Measurements from ENCODE around the gene SLC16A4.

Gene SLC16A4

GRCh38 chr1:110339407-110340206 is 51.2 kb downstream of the SLC16A4 start:
- DNase-seq (peak; percentile 43), ATAC-seq (replicated peaks) (no peak)
- H3K9me3 Mint-ChIP-seq, result no peaks in the 10 kb centered on the region
- H3K4me1 Mint-ChIP-seq, result peaks cover 35 to 40% of the 10 kb centered on the region in 2 donors
- H3K36me3 Mint-ChIP-seq, result peaks cover 21 to 40% of the 10 kb centered on the region in 2 donors
- H3K4me3 Mint-ChIP-seq, result no peak overlapping the region
- no peak overlapping the region for H3K27ac Mint-ChIP-seq
- no peaks in the 10 kb centered on the region for H3K27me3 Mint-ChIP-seq

- Mint-ChIP-seq H3K36me3 (peaks cover 19 to 35% of the 10 kb centered on the region in 2 donors), H3K4me1 (peaks cover 32 to 34% of the 10 kb centered on the region in 2 donors), H3K27me3 (no peaks in the 10 kb centered on the region), H3K9me3 (no peaks in the 10 kb centered on the region), H3K27ac (no peak within 1 kb of the TSS), H3K4me3 (no peak within 1 kb of the TSS)
- DNase-seq, result peak; percentile 98
- peak; percentile 76 to 80 for ATAC-seq (replicated peaks)
Observed at GRCh38 chr1:110338886-110339406, 51.9 kb downstream of the SLC16A4 start, which contains the start of gene RBM15. TSS of gene RBM15 (plus strand) at chr1:110339377. CDS start at chr1:110339406, 29 bp downstream.

GRCh38 chr1:110338309-110338885 is 52.4 kb downstream of the SLC16A4 start:
- Mint-ChIP-seq H3K27me3 (no peaks in the 10 kb centered on the region), H3K9me3 (no peaks in the 10 kb centered on the region), H3K36me3 (peaks cover 19 to 29% of the 10 kb centered on the region in 2 donors), H3K4me1 (peaks cover 27 to 29% of the 10 kb centered on the region in 2 donors), H3K4me3 (no peak overlapping the region), H3K27ac (no peak overlapping the region)
- peak; percentile 92 for DNase-seq
- ATAC-seq (replicated peaks), result peak; percentile 77 to 82

- Mint-ChIP-seq H3K27me3 (no peaks in the 10 kb centered on the region), H3K4me1 (peaks cover 23 to 25% of the 10 kb centered on the region in 2 donors), H3K27ac (no peak overlapping the region), H3K36me3 (peaks cover 18 to 26% of the 10 kb centered on the region in 2 donors), H3K4me3 (no peak overlapping the region), H3K9me3 (no peaks in the 10 kb centered on the region)
- ATAC-seq (replicated peaks), result peak; percentile 7 to 8
- DNase-seq, result peak; percentile 46
Observed at GRCh38 chr1:110337704-110338308, 53.0 kb downstream of the SLC16A4 start.

GRCh38 chr1:110336300-110337039 is 54.4 kb downstream of the SLC16A4 start:
- no peak for ATAC-seq (replicated peaks)
- Mint-ChIP-seq H3K36me3 (peaks cover 10 to 16% of the 10 kb centered on the region in 2 donors), H3K9me3 (no peaks in the 10 kb centered on the region), H3K4me3 (peak overlapping the region; percentile 3 to 66), H3K4me1 (peaks cover 20% of the 10 kb centered on the region in 2 donors), H3K27ac (peak overlapping the region; percentile 57), H3K27me3 (no peaks in the 10 kb centered on the region)
- DNase-seq, result no peak

GRCh38 chr1:110335265-110335664 is 55.6 kb downstream of the SLC16A4 start:
- Mint-ChIP-seq H3K27ac (no peak overlapping the region), H3K27me3 (no peaks in the 10 kb centered on the region), H3K36me3 (peaks cover 4% of the 10 kb centered on the region in 2 donors), H3K4me1 (peaks cover 8 to 10% of the 10 kb centered on the region in 2 donors), H3K4me3 (no peak overlapping the region), H3K9me3 (no peaks in the 10 kb centered on the region)
- no peak for DNase-seq
- ATAC-seq (replicated peaks), result no peak

- DNase-seq, result no peak
- Mint-ChIP-seq H3K36me3 (no peaks in the 10 kb centered on the region), H3K4me1 (peaks cover 0 to 3% of the 10 kb centered on the region in 2 donors), H3K27me3 (no peaks in the 10 kb centered on the region), H3K27ac (no peak overlapping the region), H3K9me3 (no peaks in the 10 kb centered on the region), H3K4me3 (no peak overlapping the region)
- ATAC-seq (replicated peaks), result no peak
Observed at GRCh38 chr1:110328700-110329099, 62.1 kb downstream of the SLC16A4 start.

GRCh38 chr1:110328274-110328673 is 62.6 kb downstream of the SLC16A4 start:
- Mint-ChIP-seq H3K27me3 (no peaks in the 10 kb centered on the region), H3K4me1 (peaks cover 0 to 3% of the 10 kb centered on the region in 2 donors), H3K9me3 (no peaks in the 10 kb centered on the region), H3K36me3 (no peaks in the 10 kb centered on the region), H3K4me3 (no peak overlapping the region), H3K27ac (no peak overlapping the region)
- ATAC-seq (replicated peaks), result no peak
- no peak for DNase-seq

- Mint-ChIP-seq H3K27me3 (no peaks in the 10 kb centered on the region), H3K9me3 (no peaks in the 10 kb centered on the region), H3K27ac (no peak overlapping the region), H3K36me3 (no peaks in the 10 kb centered on the region), H3K4me1 (peaks cover 0 to 3% of the 10 kb centered on the region in 2 donors), H3K4me3 (no peak overlapping the region)
- DNase-seq (no peak), ATAC-seq (replicated peaks) (no peak)
Observed at GRCh38 chr1:110326826-110327225, 64.0 kb downstream of the SLC16A4 start.

- Mint-ChIP-seq H3K4me3 (no peak overlapping the region), H3K36me3 (peaks cover under 1% of the 10 kb centered on the region in 2 donors), H3K9me3 (peaks cover 0 to under 1% of the 10 kb centered on the region in 2 donors), H3K4me1 (no peaks in the 10 kb centered on the region), H3K27me3 (no peaks in the 10 kb centered on the region), H3K27ac (no peak overlapping the region)
- no peak for ATAC-seq (replicated peaks)
- DNase-seq, result no peak
Observed at GRCh38 chr1:110324667-110325066, 66.2 kb downstream of the SLC16A4 start.

- Mint-ChIP-seq H3K27ac (no peak overlapping the region), H3K4me3 (no peak overlapping the region), H3K4me1 (no peaks in the 10 kb centered on the region), H3K27me3 (no peaks in the 10 kb centered on the region), H3K36me3 (peaks cover 2 to 6% of the 10 kb centered on the region in 2 donors), H3K9me3 (peaks cover 0 to 3% of the 10 kb centered on the region in 2 donors)
- no peak for ATAC-seq (replicated peaks)
- DNase-seq, result no peak
Observed at GRCh38 chr1:110321846-110322245, 69.0 kb downstream of the SLC16A4 start.

GRCh38 chr1:110321045-110321444 is 69.8 kb downstream of the SLC16A4 start:
- H3K36me3 Mint-ChIP-seq, result peaks cover 2 to 6% of the 10 kb centered on the region in 2 donors
- no peaks in the 10 kb centered on the region for H3K27me3 Mint-ChIP-seq
- no peak overlapping the region for H3K27ac Mint-ChIP-seq
- ATAC-seq (replicated peaks), result no peak
- peaks cover 0 to 3% of the 10 kb centered on the region in 2 donors for H3K9me3 Mint-ChIP-seq
- no peak for DNase-seq
- H3K4me1 Mint-ChIP-seq, result no peaks in the 10 kb centered on the region
- H3K4me3 Mint-ChIP-seq, result no peak overlapping the region

- no peak overlapping the region for H3K4me3 Mint-ChIP-seq
- peaks cover 2 to 6% of the 10 kb centered on the region in 2 donors for H3K36me3 Mint-ChIP-seq
- H3K27ac Mint-ChIP-seq, result no peak overlapping the region
- no peaks in the 10 kb centered on the region for H3K4me1 Mint-ChIP-seq
- DNase-seq (no peak), ATAC-seq (replicated peaks) (no peak)
- H3K9me3 Mint-ChIP-seq, result peaks cover 0 to 3% of the 10 kb centered on the region in 2 donors
- H3K27me3 Mint-ChIP-seq, result no peaks in the 10 kb centered on the region
Observed at GRCh38 chr1:110320168-110320518, 70.7 kb downstream of the SLC16A4 start.

Measured in stimulated activated naive B cell treated with anti-CD40 and anti-IgM and Interleukin-4, amounts not matched to agents 10 μg/mL and 1 μg/mL and 100 μg/mL, for 72 hours (primary cell).